OCI-LY3 (cell line): ENCODE measurements around the gene OGT.

ENCODE experiments used
- H2AFZ ChIP-seq: fragments of 200-600, 300-600 bp; shearing (Covaris generic); 2 replicates; pipeline ENCODE4 v1.6.0; 2014; ENCODE audit warnings: antibody characterized with exemption, low read depth, low read length
- H3K27ac ChIP-seq: fragments of 200-600, 300-600 bp; sonication (generic); 2 replicates; pipeline ENCODE4 v1.5.1; 2014; ENCODE audit warnings: mild to moderate bottlenecking, low read length, moderate library complexity, mixed read lengths
- H3K27me3 ChIP-seq: fragments of 200-600, 300-600 bp; sonication (generic); 2 replicates; pipeline ENCODE4 v1.6.1; 2014; ENCODE audit warnings: low read depth, low read length, mixed read lengths
- H3K36me3 ChIP-seq: fragments of 200-600, 300-600 bp; sonication (generic); replicated peaks from 2 replicates; pipeline ENCODE3; 2014; ENCODE audit warnings: low read depth, low read length, mixed read lengths
- H3K4me1 ChIP-seq: fragments of 300-600, 200-600 bp; sonication (generic); 2 replicates; pipeline ENCODE4 v1.6.1; 2014; ENCODE audit warnings: low read length, mixed read lengths
- H3K4me2 ChIP-seq: fragments of 200-600, 300-600 bp; sonication (generic); 2 replicates; pipeline ENCODE4 v1.6.1; 2014; ENCODE audit warnings: low read length, mixed read lengths
- H3K4me3 ChIP-seq: fragments of 300-600, 200-600 bp; sonication (generic); 2 replicates; pipeline ENCODE4 v1.5.1; 2014; ENCODE audit warnings: antibody characterized with exemption, mild to moderate bottlenecking, low read length, moderate library complexity
- H3K79me2 ChIP-seq: fragments of 300-600, 200-600 bp; shearing (Covaris generic); 2 replicates; pipeline ENCODE4 v1.6.1; 2014; ENCODE audit warnings: mild to moderate bottlenecking, low read length, mixed read lengths
- H3K9ac ChIP-seq: fragments of 300-600, 200-600 bp; shearing (Covaris generic); 2 replicates; pipeline ENCODE4 v1.6.0; 2014; ENCODE audit warnings: mild to moderate bottlenecking, low read length, moderate library complexity
- H3K9me3 ChIP-seq: fragments of 200-600, 300-600 bp; shearing (Covaris generic); 2 replicates; pipeline ENCODE4 v1.6.1; 2014; ENCODE audit warnings: low read length, mixed read lengths; ENCODE audit not compliant: insufficient read depth
- H4K20me1 ChIP-seq: fragments of 200-600, 300-600 bp; sonication (generic); 2 replicates; pipeline ENCODE4 v1.6.1; 2016; ENCODE audit warnings: low read length, mixed read lengths; ENCODE audit not compliant: insufficient read depth
- EZH2phosphoT487 ChIP-seq: fragments of 200-600 bp; shearing (Covaris generic); IDR thresholded peaks from 2 replicates; pipeline ENCODE4 v1.6.1; 2018; ENCODE audit warnings: antibody characterized with exemption, mixed run types, low read depth
- TF ChIP-seq, protein P1 (sequence below): fragments of 200-600, 300-600 bp; sonication (generic); IDR thresholded peaks from 2 replicates; pipeline ENCODE4 v1.5.1; 2014; ENCODE audit warnings: antibody characterized with exemption, low read length, low read depth

The OGT gene

DNA sequence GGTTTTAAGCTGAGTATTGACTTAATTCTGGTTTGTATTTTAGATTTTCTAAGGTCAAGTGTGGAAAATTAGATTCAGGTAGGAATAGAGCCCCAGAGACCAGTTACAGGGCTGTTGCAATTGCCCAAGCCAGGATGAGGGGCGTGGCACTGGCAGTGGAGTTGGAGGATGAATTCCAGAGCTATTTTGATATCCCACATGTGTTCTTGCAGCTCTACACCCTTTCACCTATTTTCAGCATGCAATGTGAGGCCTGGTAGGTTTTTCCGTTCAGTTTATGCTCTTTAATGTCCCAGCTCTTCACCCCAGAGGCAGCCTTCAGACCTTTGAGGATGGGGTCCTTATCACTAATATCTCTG, 17.9 kb upstream of the OGT start:
- Histone ChIP-seq H3K4me1 (peaks cover 24% of the 10 kb centered on the region), H3K4me3 (no peak overlapping the region), H3K27me3 (no peaks in the 10 kb centered on the region), H3K9ac (no peak overlapping the region), H3K27ac (peak overlapping the region; percentile 34; the same call in 1 of the 2 replicates), H2AFZ (no peak overlapping the region), H4K20me1 (no peaks in the 10 kb centered on the region), H3K36me3 (no peaks in the 10 kb centered on the region), H3K4me2 (peak overlapping the region; percentile 52), H3K9me3 (no peaks in the 10 kb centered on the region), H3K79me2 (no peaks in the 10 kb centered on the region)
- TF ChIP-seq, protein P1, sequence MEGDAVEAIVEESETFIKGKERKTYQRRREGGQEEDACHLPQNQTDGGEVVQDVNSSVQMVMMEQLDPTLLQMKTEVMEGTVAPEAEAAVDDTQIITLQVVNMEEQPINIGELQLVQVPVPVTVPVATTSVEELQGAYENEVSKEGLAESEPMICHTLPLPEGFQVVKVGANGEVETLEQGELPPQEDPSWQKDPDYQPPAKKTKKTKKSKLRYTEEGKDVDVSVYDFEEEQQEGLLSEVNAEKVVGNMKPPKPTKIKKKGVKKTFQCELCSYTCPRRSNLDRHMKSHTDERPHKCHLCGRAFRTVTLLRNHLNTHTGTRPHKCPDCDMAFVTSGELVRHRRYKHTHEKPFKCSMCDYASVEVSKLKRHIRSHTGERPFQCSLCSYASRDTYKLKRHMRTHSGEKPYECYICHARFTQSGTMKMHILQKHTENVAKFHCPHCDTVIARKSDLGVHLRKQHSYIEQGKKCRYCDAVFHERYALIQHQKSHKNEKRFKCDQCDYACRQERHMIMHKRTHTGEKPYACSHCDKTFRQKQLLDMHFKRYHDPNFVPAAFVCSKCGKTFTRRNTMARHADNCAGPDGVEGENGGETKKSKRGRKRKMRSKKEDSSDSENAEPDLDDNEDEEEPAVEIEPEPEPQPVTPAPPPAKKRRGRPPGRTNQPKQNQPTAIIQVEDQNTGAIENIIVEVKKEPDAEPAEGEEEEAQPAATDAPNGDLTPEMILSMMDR = no peak
- TF ChIP-seq EZH2phosphoT487 = no peak

- no peak overlapping the region for H3K9ac ChIP-seq
- H3K4me3 ChIP-seq = no peak overlapping the region
- no peaks in the 10 kb centered on the region for H3K79me2 ChIP-seq
- H3K27me3 ChIP-seq = no peaks in the 10 kb centered on the region; the same call in 1 of the 2 replicates
- no peaks in the 10 kb centered on the region for H4K20me1 ChIP-seq
- no peak overlapping the region for H3K4me2 ChIP-seq
- no peaks in the 10 kb centered on the region for H3K4me1 ChIP-seq
- no peaks in the 10 kb centered on the region for H3K36me3 ChIP-seq
- H3K9me3 ChIP-seq = no peaks in the 10 kb centered on the region
- no peak overlapping the region for H3K27ac ChIP-seq
- TF ChIP-seq EZH2phosphoT487 = no peak
- TF ChIP-seq, protein P1 = no peak
- no peak overlapping the region for H2AFZ ChIP-seq
These were observed 7.6 kb upstream of the OGT start for GRCh38 chrX:71525316-71525715.

- Histone ChIP-seq H3K27ac (peak overlapping the region; percentile 94), H3K4me2 (peak overlapping the region; percentile 88), H3K36me3 (peaks cover 20% of the 10 kb centered on the region), H4K20me1 (peaks cover 34% of the 10 kb centered on the region), H3K79me2 (peaks cover 52% of the 10 kb centered on the region), H3K9ac (peak overlapping the region; percentile 86), H3K4me1 (peaks cover 27% of the 10 kb centered on the region), H2AFZ (peak overlapping the region; percentile 29; the same call in 1 of the 2 replicates), H3K9me3 (no peaks in the 10 kb centered on the region), H3K4me3 (peak overlapping the region; percentile 97), H3K27me3 (no peaks in the 10 kb centered on the region; the same call in 1 of the 2 replicates)
- no peak for TF ChIP-seq EZH2phosphoT487
- TF ChIP-seq, protein P1 = no peak
These were observed 689 bp upstream of the OGT start for GRCh38 chrX:71532078-71532752.

- H3K4me2 ChIP-seq = peak overlapping the region; percentile 82
- H3K27ac ChIP-seq = peak overlapping the region; percentile 94
- TF ChIP-seq, protein P1 = no peak
- TF ChIP-seq EZH2phosphoT487 = no peak
- no peak overlapping the region for H2AFZ ChIP-seq
- peaks cover 65% of the 10 kb centered on the region for H3K79me2 ChIP-seq
- peaks cover 29% of the 10 kb centered on the region for H3K36me3 ChIP-seq
- H4K20me1 ChIP-seq = peaks cover 47% of the 10 kb centered on the region
- peaks cover 36% of the 10 kb centered on the region for H3K4me1 ChIP-seq
- peak overlapping the region; percentile 97 for H3K4me3 ChIP-seq
- no peaks in the 10 kb centered on the region for H3K27me3 ChIP-seq
- H3K9me3 ChIP-seq = no peaks in the 10 kb centered on the region
- peak overlapping the region; percentile 99 for H3K9ac ChIP-seq
These were observed 579 bp downstream of the OGT start for GRCh38 chrX:71533516-71533850.
